ENCODE data around the gene SOX12.

DNA sequence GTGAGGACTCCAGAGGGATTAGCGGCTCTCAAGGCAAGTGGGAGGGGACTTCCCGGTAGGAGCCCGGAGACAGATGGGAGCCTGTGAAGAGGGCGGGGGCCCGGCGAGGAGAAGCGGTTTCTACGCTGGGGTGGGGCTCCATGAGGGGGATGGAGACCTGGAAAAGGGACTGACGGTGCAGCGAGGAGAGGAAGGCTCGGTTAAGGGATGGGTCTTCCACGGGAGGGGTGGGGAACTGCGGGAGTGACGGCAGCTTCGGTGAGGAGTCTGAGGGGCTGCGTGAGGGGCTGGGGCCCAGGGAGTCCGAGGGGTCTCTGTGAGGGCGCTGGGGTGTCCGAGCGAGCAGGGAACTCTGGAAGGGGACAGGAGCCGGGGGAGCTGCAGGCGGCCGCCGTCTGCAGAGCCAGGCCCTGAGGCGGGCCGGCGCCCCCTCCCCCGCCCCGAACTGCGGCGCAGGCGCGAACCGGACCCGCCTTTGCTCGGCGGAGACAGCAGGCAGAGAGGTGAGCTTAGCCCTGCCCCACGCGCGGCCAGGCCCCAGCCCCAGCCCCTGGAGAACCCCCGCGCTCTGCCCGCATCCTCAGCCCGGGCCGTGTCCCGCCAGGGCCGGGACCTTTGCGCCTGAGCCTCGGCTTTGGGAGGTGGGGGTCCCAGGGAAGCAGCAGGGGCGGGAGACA is 21.4 kb downstream of the SOX12 start, which contains the start of gene NRSN2:
- TF ChIP-seq, protein P1, sequence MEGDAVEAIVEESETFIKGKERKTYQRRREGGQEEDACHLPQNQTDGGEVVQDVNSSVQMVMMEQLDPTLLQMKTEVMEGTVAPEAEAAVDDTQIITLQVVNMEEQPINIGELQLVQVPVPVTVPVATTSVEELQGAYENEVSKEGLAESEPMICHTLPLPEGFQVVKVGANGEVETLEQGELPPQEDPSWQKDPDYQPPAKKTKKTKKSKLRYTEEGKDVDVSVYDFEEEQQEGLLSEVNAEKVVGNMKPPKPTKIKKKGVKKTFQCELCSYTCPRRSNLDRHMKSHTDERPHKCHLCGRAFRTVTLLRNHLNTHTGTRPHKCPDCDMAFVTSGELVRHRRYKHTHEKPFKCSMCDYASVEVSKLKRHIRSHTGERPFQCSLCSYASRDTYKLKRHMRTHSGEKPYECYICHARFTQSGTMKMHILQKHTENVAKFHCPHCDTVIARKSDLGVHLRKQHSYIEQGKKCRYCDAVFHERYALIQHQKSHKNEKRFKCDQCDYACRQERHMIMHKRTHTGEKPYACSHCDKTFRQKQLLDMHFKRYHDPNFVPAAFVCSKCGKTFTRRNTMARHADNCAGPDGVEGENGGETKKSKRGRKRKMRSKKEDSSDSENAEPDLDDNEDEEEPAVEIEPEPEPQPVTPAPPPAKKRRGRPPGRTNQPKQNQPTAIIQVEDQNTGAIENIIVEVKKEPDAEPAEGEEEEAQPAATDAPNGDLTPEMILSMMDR (IDR thresholded peaks at IDR 0.05) = no peak
- TF ChIP-seq POLR2A (IDR thresholded peaks at IDR 0.05) = no peak

All from testis (tissue), 2 donors.